IMR-90 (cell line): ENCODE measurements around the gene SCFD2.

Experiments used
- BHLHE40 ChIP-seq: fragments of 150-350 bp; IDR thresholded peaks from 2 replicates; pipeline ENCODE4 v1.6.1; 2016; ENCODE audit warnings: mild to moderate bottlenecking, low read depth, low read length
- CEBPB ChIP-seq: IDR thresholded peaks from 2 replicates; pipeline ENCODE4 v1.6.1; 2012; ENCODE audit warnings: low read depth, low read length, improper control_type of control experiment
- MXI1 ChIP-seq: IDR thresholded peaks from 2 replicates; pipeline ENCODE4 v1.6.1; 2012; ENCODE audit warnings: low read depth, mild to moderate bottlenecking, low read length, moderate library complexity, borderline replicate concordance
- POLR2A ChIP-seq: IDR thresholded peaks from 2 replicates; pipeline ENCODE4 v1.6.1; 2012; ENCODE audit warnings: mild to moderate bottlenecking, low read depth, low read length
- RFX5 ChIP-seq: IDR thresholded peaks from 2 replicates; pipeline ENCODE4 v1.8.0; 2012; ENCODE audit warnings: low read depth, mild to moderate bottlenecking, low read length, moderate library complexity
- TF ChIP-seq, protein P1 (sequence below): conservative IDR thresholded peaks from 2 replicates; pipeline ENCODE4 v1.5.1; 2012; ENCODE audit warnings: mild to moderate bottlenecking, low read depth, low read length, improper control_type of control experiment
- TF ChIP-seq, protein P2 (sequence below): fragments of 150-350 bp; IDR thresholded peaks from 2 replicates; pipeline ENCODE4 v1.6.1; 2017; ENCODE audit warnings: mild to moderate bottlenecking, antibody characterized with exemption, low read length, low read depth
- TF ChIP-seq, protein P3 (sequence below): fragments of 150-350 bp; IDR thresholded peaks from 2 replicates; pipeline ENCODE4 v1.6.1; 2016; ENCODE audit warnings: low read depth, mild to moderate bottlenecking, low read length, moderate library complexity, borderline replicate concordance

DNA sequence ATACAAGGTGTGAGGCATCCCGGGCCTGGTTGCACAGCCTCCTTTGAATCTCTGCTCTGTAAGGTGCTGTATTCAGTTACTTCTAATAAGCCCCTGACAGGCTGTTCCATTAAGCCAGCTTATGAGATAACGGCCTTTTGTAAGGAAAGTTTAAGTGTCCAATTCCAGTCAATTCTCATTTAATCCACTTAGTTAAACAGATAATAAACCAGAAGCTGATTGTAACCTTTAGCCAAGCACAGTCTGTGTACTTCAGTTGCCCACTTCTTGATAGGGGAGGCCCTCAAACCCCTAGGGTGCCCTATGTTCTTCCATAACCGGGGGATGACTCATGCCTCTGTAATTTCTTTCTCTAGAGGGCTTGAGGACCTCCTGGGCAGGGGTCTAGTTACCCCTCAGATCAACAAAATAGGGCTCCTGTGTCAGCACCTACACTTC, 440.3 kb downstream of the SCFD2 start:
- TF ChIP-seq POLR2A (no peak), RFX5 (no peak), BHLHE40 (no peak), MXI1 (no peak), CEBPB (no peak)
- TF ChIP-seq, protein P1, sequence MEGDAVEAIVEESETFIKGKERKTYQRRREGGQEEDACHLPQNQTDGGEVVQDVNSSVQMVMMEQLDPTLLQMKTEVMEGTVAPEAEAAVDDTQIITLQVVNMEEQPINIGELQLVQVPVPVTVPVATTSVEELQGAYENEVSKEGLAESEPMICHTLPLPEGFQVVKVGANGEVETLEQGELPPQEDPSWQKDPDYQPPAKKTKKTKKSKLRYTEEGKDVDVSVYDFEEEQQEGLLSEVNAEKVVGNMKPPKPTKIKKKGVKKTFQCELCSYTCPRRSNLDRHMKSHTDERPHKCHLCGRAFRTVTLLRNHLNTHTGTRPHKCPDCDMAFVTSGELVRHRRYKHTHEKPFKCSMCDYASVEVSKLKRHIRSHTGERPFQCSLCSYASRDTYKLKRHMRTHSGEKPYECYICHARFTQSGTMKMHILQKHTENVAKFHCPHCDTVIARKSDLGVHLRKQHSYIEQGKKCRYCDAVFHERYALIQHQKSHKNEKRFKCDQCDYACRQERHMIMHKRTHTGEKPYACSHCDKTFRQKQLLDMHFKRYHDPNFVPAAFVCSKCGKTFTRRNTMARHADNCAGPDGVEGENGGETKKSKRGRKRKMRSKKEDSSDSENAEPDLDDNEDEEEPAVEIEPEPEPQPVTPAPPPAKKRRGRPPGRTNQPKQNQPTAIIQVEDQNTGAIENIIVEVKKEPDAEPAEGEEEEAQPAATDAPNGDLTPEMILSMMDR, result no peak
- TF ChIP-seq, protein P2, sequence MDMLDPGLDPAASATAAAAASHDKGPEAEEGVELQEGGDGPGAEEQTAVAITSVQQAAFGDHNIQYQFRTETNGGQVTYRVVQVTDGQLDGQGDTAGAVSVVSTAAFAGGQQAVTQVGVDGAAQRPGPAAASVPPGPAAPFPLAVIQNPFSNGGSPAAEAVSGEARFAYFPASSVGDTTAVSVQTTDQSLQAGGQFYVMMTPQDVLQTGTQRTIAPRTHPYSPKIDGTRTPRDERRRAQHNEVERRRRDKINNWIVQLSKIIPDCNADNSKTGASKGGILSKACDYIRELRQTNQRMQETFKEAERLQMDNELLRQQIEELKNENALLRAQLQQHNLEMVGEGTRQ, result no peak
- TF ChIP-seq, protein P3, sequence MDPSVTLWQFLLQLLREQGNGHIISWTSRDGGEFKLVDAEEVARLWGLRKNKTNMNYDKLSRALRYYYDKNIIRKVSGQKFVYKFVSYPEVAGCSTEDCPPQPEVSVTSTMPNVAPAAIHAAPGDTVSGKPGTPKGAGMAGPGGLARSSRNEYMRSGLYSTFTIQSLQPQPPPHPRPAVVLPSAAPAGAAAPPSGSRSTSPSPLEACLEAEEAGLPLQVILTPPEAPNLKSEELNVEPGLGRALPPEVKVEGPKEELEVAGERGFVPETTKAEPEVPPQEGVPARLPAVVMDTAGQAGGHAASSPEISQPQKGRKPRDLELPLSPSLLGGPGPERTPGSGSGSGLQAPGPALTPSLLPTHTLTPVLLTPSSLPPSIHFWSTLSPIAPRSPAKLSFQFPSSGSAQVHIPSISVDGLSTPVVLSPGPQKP, result no peak
